Type B pancreatic cell (in vitro differentiated cells): ENCODE measurements around the gene TRIAP1. TPM values are rescaled to one million over a fixed set of nuclear protein-coding genes. Genes with fewer than 3 reads are reported as not detected.
"Not testable (repeated sequence)": the region's sequence is repeated elsewhere in the genome, so short reads cannot be mapped to it uniquely, and the experiment has no call there.

ENCODE experiments used
- DNase-seq: peaks from one replicate; pipeline ENCODE4 v3.0.0; 2021; ENCODE audit warnings: mixed read lengths; ENCODE audit not compliant: unreplicated experiment; ENCODE audit errors: extremely low spot score
- H3K27ac Mint-ChIP-seq: 2 replicates; pipeline ENCODE4 v1.8.0; 2021; ENCODE audit warnings: mild to moderate bottlenecking, mixed read lengths
- H3K27me3 Mint-ChIP-seq: 2 replicates; pipeline ENCODE4 v1.8.0; 2021; ENCODE audit warnings: mixed read lengths
- H3K36me3 Mint-ChIP-seq: 2 replicates; pipeline ENCODE4 v1.8.0; 2021; ENCODE audit warnings: mixed read lengths
- H3K4me1 Mint-ChIP-seq: one replicate; pipeline ENCODE4 v1.8.0; 2021; ENCODE audit warnings: mixed read lengths; ENCODE audit not compliant: unreplicated experiment
- H3K4me3 Mint-ChIP-seq: 2 replicates; pipeline ENCODE4 v1.8.0; 2021; ENCODE audit warnings: mild to moderate bottlenecking, mixed read lengths
- H3K9me3 Mint-ChIP-seq: 2 replicates; pipeline ENCODE4 v1.8.0; 2021; ENCODE audit warnings: mixed read lengths
- total RNA-seq: library from RNA; stranded (reverse); gene quantifications from 2 replicates; pipeline ENCODE4 v1.2.1, GENCODE V29; 2021; ENCODE audit warnings: low replicate concordance
- TF ChIP-seq, protein P1 (sequence below): fragments of 200-600 bp; sonication (generic); conservative IDR thresholded peaks from 2 replicates; pipeline ENCODE4 v1.5.0; 2021; ENCODE audit warnings: antibody characterized with exemption, mild to moderate bottlenecking

TRIAP1 gene
- total RNA-seq, 1 donor from 2014 or later: 46.6 TPM

DNA sequence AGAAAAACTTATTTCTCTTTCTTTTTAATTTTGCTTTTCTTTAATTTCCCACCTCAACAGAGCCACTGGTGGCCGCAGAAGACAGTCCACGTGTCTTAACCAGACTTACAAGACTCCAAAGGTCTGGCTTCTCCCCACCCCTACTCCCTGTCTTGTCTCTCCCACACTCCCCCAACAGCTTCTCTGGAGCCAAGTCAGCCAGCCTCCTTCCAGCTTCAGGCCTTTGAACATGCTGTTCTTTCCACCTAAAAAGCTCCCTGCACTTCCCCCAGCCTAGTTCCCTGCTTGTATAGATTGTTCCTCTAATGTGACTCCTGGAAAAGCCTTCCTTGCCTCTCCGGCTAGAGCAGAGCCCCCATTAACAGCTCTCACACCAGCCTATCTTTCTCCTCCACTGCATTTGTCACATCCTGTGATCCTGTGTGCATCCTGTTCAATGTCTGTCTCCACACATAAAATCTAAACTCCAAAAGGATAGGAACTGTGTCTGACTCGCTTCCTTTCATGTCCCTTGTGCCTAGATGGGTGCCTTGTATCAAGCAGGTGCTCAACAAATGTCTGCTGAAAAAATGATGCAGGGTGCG is 42.0 kb upstream of the TRIAP1 start:
- H3K4me1 Mint-ChIP-seq: peaks cover 11% of the 10 kb centered on the region
- no peak for DNase-seq
- no peaks in the 10 kb centered on the region for H3K9me3 Mint-ChIP-seq
- H3K36me3 Mint-ChIP-seq: peaks cover 11% of the 10 kb centered on the region
- no peaks in the 10 kb centered on the region for H3K27me3 Mint-ChIP-seq
- no peak overlapping the region for H3K27ac Mint-ChIP-seq
- H3K4me3 Mint-ChIP-seq: no peak overlapping the region
- TF ChIP-seq, protein P1, sequence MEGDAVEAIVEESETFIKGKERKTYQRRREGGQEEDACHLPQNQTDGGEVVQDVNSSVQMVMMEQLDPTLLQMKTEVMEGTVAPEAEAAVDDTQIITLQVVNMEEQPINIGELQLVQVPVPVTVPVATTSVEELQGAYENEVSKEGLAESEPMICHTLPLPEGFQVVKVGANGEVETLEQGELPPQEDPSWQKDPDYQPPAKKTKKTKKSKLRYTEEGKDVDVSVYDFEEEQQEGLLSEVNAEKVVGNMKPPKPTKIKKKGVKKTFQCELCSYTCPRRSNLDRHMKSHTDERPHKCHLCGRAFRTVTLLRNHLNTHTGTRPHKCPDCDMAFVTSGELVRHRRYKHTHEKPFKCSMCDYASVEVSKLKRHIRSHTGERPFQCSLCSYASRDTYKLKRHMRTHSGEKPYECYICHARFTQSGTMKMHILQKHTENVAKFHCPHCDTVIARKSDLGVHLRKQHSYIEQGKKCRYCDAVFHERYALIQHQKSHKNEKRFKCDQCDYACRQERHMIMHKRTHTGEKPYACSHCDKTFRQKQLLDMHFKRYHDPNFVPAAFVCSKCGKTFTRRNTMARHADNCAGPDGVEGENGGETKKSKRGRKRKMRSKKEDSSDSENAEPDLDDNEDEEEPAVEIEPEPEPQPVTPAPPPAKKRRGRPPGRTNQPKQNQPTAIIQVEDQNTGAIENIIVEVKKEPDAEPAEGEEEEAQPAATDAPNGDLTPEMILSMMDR: no peak

DNA sequence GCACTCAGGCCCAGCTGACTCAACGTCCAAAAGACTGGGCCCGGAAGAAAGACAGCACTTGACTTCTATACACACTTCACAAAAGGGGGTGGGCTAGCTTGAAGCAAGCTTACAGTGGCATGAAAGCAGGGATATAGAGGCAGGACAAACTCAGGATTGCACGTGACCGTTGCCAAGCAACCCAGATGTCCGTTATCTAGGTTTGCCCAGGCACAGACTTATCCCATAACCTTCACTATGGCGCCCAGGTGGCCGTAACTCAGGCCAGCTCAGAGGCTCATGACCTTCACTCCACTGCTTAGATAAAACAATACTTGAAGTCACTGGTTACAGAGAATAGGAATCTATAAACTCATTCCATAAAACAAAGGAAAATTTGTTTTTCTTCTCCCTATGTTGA is 41.4 kb upstream of the TRIAP1 start:
- not testable (repeated sequence) for DNase-seq, H3K27me3 Mint-ChIP-seq, H3K9me3 Mint-ChIP-seq, H3K4me3 Mint-ChIP-seq, H3K27ac Mint-ChIP-seq
- Mint-ChIP-seq H3K4me1 (peaks cover 11% of the 10 kb centered on the region), H3K36me3 (peaks cover 11% of the 10 kb centered on the region)

DNA sequence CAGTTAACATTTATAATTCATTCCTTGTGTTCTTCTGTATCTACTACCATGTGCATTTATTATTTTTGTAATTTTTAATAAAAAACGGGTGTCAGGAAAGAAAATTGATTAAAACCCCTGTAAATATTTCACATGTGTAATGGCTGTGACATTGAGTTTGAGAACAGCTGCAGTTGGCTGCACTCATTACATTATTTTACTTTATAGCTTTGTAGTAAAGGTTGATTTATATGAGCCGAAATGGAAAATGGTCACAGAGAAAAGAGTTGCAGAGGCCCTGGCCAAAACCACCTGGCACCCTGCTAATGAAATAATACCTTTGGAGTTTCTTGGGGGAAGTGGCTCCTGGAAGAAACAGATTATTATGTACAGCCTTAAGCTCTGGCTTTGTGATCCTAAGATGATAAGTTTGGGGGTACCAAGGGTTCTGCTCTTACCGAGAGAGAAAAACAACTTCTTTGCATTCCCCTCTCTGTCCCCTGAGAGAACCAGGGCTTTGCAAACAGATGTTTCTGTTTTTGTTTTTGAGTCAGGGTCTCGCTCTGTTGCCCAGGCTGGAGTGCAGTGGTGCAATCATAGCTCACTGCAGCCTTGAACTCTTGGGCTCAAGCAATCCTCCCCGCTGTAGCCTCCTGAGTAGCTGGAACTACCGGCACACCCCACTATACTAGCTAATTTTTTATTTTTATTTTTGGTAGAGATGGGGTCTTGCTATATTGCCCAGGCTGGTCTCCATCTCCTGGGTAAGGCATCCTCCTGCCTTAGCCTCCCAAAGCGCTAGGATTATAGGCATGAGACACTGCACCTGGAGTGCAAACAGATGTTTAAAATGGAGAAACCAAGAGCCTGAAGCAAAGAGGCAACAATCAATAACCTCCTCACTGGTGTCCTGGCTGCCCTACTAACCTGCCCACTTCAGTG is 40.0 kb upstream of the TRIAP1 start:
- H3K4me3 Mint-ChIP-seq: no peak overlapping the region
- H3K27me3 Mint-ChIP-seq: no peaks in the 10 kb centered on the region
- peaks cover 11% of the 10 kb centered on the region for H3K4me1 Mint-ChIP-seq
- TF ChIP-seq, protein P1: no peak
- peaks cover 11% of the 10 kb centered on the region for H3K36me3 Mint-ChIP-seq
- no peak overlapping the region for H3K27ac Mint-ChIP-seq
- DNase-seq: no peak
- no peaks in the 10 kb centered on the region for H3K9me3 Mint-ChIP-seq

DNA sequence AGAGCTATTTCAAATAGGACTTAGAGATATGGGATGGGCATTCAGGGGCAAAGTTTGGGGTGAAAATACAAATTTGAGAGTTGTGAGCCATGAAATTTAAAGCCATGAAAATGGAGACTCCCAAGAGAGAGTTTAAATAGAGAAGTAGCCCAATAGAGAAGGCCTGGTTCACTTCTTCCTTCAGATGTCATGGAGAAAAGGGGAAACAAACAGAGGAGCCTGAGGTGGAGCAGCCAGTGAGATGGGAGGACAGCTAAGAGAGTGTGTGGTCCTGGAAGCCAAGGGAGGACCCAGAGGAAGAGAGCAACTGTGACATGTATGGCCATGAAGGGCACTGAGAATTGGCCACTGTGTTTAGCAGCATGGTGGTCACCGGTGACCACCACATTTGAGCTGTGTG is 37.4 kb upstream of the TRIAP1 start:
- no peak for DNase-seq
- TF ChIP-seq, protein P1: no peak
- Mint-ChIP-seq H3K4me1 (peaks cover 12% of the 10 kb centered on the region), H3K4me3 (no peak overlapping the region), H3K27me3 (no peaks in the 10 kb centered on the region), H3K9me3 (no peaks in the 10 kb centered on the region), H3K36me3 (peaks cover 8% of the 10 kb centered on the region), H3K27ac (no peak overlapping the region)

DNA sequence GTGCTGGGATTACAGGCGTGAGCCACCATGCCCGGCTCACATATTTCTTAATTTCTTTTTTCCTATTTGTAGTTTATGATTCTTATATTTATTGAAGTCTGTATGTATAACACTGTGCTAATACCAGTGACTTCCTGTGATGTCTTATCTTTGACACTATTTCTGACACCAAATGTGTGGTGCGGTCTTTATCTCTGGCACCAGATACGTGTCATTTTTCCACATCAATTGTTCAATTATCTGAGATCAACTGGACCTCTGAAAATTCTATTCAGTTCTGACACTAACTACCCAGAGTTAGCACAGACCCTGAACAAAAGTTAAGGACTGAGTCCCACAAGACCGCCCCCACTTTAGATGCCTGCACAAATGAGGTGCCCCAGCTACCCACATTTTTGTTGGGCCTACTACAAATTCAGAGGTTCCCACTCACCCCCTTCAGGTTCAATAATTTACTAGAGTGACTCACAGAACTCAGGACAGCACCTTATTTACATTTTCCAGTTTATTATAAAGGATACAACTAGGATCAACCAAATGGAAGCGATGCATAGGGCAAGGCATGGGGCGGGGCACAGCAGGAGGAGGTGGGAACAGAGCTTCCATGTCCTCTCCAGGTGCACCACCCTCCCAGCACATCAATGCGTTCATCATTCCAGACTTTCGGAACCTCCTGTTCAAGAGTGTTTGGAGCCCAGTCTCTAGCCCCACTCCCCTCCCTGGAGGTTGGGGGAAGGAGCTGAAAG is 35.0 kb upstream of the TRIAP1 start:
- no peak for DNase-seq
- peaks cover 8% of the 10 kb centered on the region for H3K36me3 Mint-ChIP-seq
- H3K4me1 Mint-ChIP-seq: peaks cover 15% of the 10 kb centered on the region
- H3K4me3 Mint-ChIP-seq: no peak overlapping the region
- TF ChIP-seq, protein P1: no peak
- H3K27me3 Mint-ChIP-seq: no peaks in the 10 kb centered on the region
- H3K9me3 Mint-ChIP-seq: no peaks in the 10 kb centered on the region
- H3K27ac Mint-ChIP-seq: no peak overlapping the region
